Sigmoid colon (tissue), 7 donors: Measurements from ENCODE around the gene ZFP3. TPM values are rescaled to one million over a fixed set of nuclear protein-coding genes. Genes with fewer than 3 reads are reported as not detected.
"Not testable (repeated sequence)": the region's sequence is repeated elsewhere in the genome, so short reads cannot be mapped to it uniquely, and the experiment has no call there.

ENCODE experiments used
- DNase-seq: peaks from one replicate; pipeline ENCODE4 v3.0.0-alpha.2; 2019
- H3K27ac ChIP-seq, 4 donors: fragments of 200-600 bp; sonication (generic); one replicate each; pipeline ENCODE4 v1.5.1; 2016 to 2019; ENCODE audit warnings: mild to moderate bottlenecking in 1 of 4
- H3K27me3 ChIP-seq, 3 donors: fragments of 200-600 bp; sonication (generic); one replicate each; pipeline ENCODE4 v1.5.1; 2019; ENCODE audit warnings: mild to moderate bottlenecking in 1 of 3
- H3K36me3 ChIP-seq, 4 donors: fragments of 200-600 bp; sonication (generic); one replicate each; pipeline ENCODE4 v1.5.1; 2016 to 2019
- H3K4me1 ChIP-seq, 4 donors: fragments of 200-600 bp; sonication (generic); one replicate each; pipeline ENCODE4 v1.5.1; 2017 to 2019
- H3K4me3 ChIP-seq, 4 donors: fragments of 200-600 bp; sonication (generic); one replicate each; pipeline ENCODE4 v1.5.1; 2017 to 2019; ENCODE audit warnings: mild to moderate bottlenecking in 2 of 4, moderate library complexity in 1 of 4
- H3K9me3 ChIP-seq, 4 donors: fragments of 200-600 bp in 3 of 4; sonication (generic) in 3 of 4; one replicate each; pipeline versions ENCODE4 v1.5.1 to v1.6.1; 2013 to 2019
- CTCF ChIP-seq, 4 experiments: fragments of 450-650 bp in 3 of 4; fragments of 200-600 bp in 1 of 4; IDR thresholded peaks; one replicate each; pipeline ENCODE4 v1.5.1; 2016 to 2019; ENCODE audit warnings: antibody characterized with exemption in 4 of 4, mild to moderate bottlenecking in 3 of 4, moderate library complexity in 2 of 4
- EP300 ChIP-seq, 4 donors: sonication (generic); formaldehyde crosslinking; IDR thresholded peaks; one replicate each; pipeline ENCODE4 v1.6.1; 2017; ENCODE audit warnings: antibody characterized with exemption in 4 of 4
- POLR2A ChIP-seq, 2 donors: fragments of 450-650 bp; IDR thresholded peaks; one replicate each; pipeline ENCODE4 v1.6.1; 2016; ENCODE audit warnings: antibody characterized with exemption in 2 of 2, mild to moderate bottlenecking in 2 of 2, moderate library complexity in 2 of 2
- POLR2AphosphoS5 ChIP-seq, 4 donors: sonication (generic); formaldehyde crosslinking; IDR thresholded peaks; one replicate each; pipeline ENCODE4 v1.6.1; 2017; ENCODE audit warnings: antibody characterized with exemption in 4 of 4
- WGBS, 2 donors: extraction: QIAGEN DNeasy Blood & Tissue Kit; methylation state at CpG; one replicate each; pipeline ENCODE4 v1.1.7; 2013; 5-methylcytosine and 5-hydroxymethylcytosine counted together
- intact Hi-C: fragments of 100-400 bp; cut with DNase I; formaldehyde crosslinking; loops from one replicate; pipeline ENCODE4 v1.15.1; 2023
- polyA plus RNA-seq, 3 donors: library from polyadenylated mRNA; stranded (reverse); fragments of 200-250 nt; gene quantifications; one replicate each; pipeline ENCODE4 v1.2.3, GENCODE V29; 2013
- small RNA-seq, 3 donors: library from RNA; depleted of rRNA; stranded (forward); fragments of <200 nt; gene quantifications; one replicate each; pipeline ENCODE3, GENCODE V24; 2016
- total RNA-seq, 4 donors: library from RNA; depleted of rRNA; stranded (reverse); fragments of >200 nt; gene quantifications; one replicate each; pipeline ENCODE4 v1.1.0, GENCODE V29; 2016
- donor health status: healthy with polysubstance abuse.
- donor health status: Bipolar disorder and iron deficiency.
- donor health status: healthy.

ZFP3 gene
- total and polyA plus RNA-seq, 7 donors = 2.4 to 6.1 (median 4.3) TPM

GRCh38 chr17:5138616-5139457 is 60.6 kb downstream of the ZFP3 start:
- H3K36me3 ChIP-seq = no peaks in the 10 kb centered on the region
- H3K4me1 ChIP-seq = no peaks in the 10 kb centered on the region
- no peaks in the 10 kb centered on the region for H3K9me3 ChIP-seq
- 89% methylated on average over 24 of the region's 24 CpGs for WGBS, 2 donors
- no peak for DNase-seq
- no peak overlapping the region for H3K4me3 ChIP-seq
- TF ChIP-seq CTCF (IDR thresholded peaks at IDR 0.05) (no peak), POLR2AphosphoS5 (IDR thresholded peaks at IDR 0.05) (no peak), EP300 (IDR thresholded peaks at IDR 0.05) (no peak), POLR2A (IDR thresholded peaks at IDR 0.05) (no peak)
- no peaks in the 10 kb centered on the region for H3K27me3 ChIP-seq
- intact Hi-C loops = no loop called here
- H3K27ac ChIP-seq = no peak overlapping the region

GRCh38 chr17:5139458-5139732 is 61.1 kb downstream of the ZFP3 start:
- Histone ChIP-seq H3K27me3 (no peaks in the 10 kb centered on the region), H3K27ac (no peak overlapping the region), H3K36me3 (no peaks in the 10 kb centered on the region), H3K9me3 (no peaks in the 10 kb centered on the region), H3K4me3 (no peak overlapping the region), H3K4me1 (no peaks in the 10 kb centered on the region)
- no peak for DNase-seq
- intact Hi-C loops = no loop called here
- TF ChIP-seq EP300 (IDR thresholded peaks at IDR 0.05) = no peak
- TF ChIP-seq POLR2AphosphoS5 (IDR thresholded peaks at IDR 0.05) = no peak
- no peak for TF ChIP-seq POLR2A (IDR thresholded peaks at IDR 0.05)
- no peak for TF ChIP-seq CTCF (IDR thresholded peaks at IDR 0.05)
- WGBS, 2 donors = 89 to 96% methylated on average over 5 of the region's 5 CpGs

- H3K4me3 ChIP-seq, intact Hi-C loops, H3K27me3 ChIP-seq, H3K36me3 ChIP-seq, H3K4me1 ChIP-seq, H3K27ac ChIP-seq, DNase-seq, H3K9me3 ChIP-seq: not testable (repeated sequence)
- WGBS, 2 donors = 91 to 94% methylated on average over 15 of the region's 18 CpGs
These were observed 64.6 kb downstream of the ZFP3 start for GRCh38 chr17:5142877-5143276.

Small RNA genes lying within 50 kb of the gene (small RNA-seq; reads per million reads assigned to genes)
- gene AC012146.4 = 0 reads per million in 3 donors

Other genes starting within 250 kb of the ZFP3 start
- gene MINK1, start 245.1 kb upstream of the ZFP3 start, total RNA-seq = 10 to 100 TPM; 17.1 to 43.8 (median 21.0) TPM
- gene MINK1, start 245.1 kb upstream of the ZFP3 start, polyA plus RNA-seq = 100 to 1,000 TPM in 1 of 3 donors, 10 to 100 TPM in 2; 45.0 to 117 (median 63.8) TPM
- gene C17orf107, start 178.9 kb upstream of the ZFP3 start, total RNA-seq = 1 to 10 TPM in 1 of 4 donors, under 1 TPM in 3; 0.68 to 2.8 (median 0.85) TPM
- gene C17orf107, start 178.9 kb upstream of the ZFP3 start, polyA plus RNA-seq = 1 to 10 TPM in 1 of 3 donors, under 1 TPM in 2; under 0.01 to 1.7 (median 0.69) TPM
- gene CHRNE, start 175.4 kb upstream of the ZFP3 start, total RNA-seq = under 1 TPM in 3 of 4 donors, not detected in 1; 0.49 to 0.55 (median 0.54) TPM
- under 1 TPM in 2 of 3 donors, not detected in 1; 0.46 to 0.57 TPM for gene CHRNE, start 175.4 kb upstream of the ZFP3 start, polyA plus RNA-seq
- not detected for gene GP1BA, start 146.2 kb upstream of the ZFP3 start, total RNA-seq
- 1 to 10 TPM in 1 of 3 donors, not detected in 2; 1.1 TPM for gene GP1BA, start 146.2 kb upstream of the ZFP3 start, polyA plus RNA-seq
- 10 to 100 TPM; 41.0 to 60.3 (median 48.6) TPM for gene SLC25A11, start 138.4 kb upstream of the ZFP3 start, total RNA-seq
- gene SLC25A11, start 138.4 kb upstream of the ZFP3 start, polyA plus RNA-seq = 10 to 100 TPM; 57.7 to 82.8 (median 79.9) TPM
- 10 to 100 TPM; 51.2 to 71.2 (median 60.3) TPM for gene RNF167, start 138.2 kb upstream of the ZFP3 start, total RNA-seq
- gene RNF167, start 138.2 kb upstream of the ZFP3 start, polyA plus RNA-seq = 100 to 1,000 TPM in 1 of 3 donors, 10 to 100 TPM in 2; 45.0 to 120 (median 83.9) TPM
- gene PFN1, start 129.9 kb upstream of the ZFP3 start, total RNA-seq = 1,000 to 10,000 TPM in 1 of 4 donors, 100 to 1,000 TPM in 3; 690 to 1,141 (median 828) TPM
- 1,000 to 10,000 TPM in 1 of 3 donors, 100 to 1,000 TPM in 2; 853 to 1,404 (median 948) TPM for gene PFN1, start 129.9 kb upstream of the ZFP3 start, polyA plus RNA-seq
- gene ENO3, start 127.3 kb upstream of the ZFP3 start, total RNA-seq = 1 to 10 TPM; 2.5 to 9.1 (median 5.1) TPM
- gene ENO3, start 127.3 kb upstream of the ZFP3 start, polyA plus RNA-seq = 10 to 100 TPM in 1 of 3 donors, 1 to 10 TPM in 1, under 1 TPM in 1; 0.69 to 10.3 (median 5.4) TPM
- 10 to 100 TPM; 42.6 to 84.5 (median 72.3) TPM for gene SPAG7, start 110.7 kb upstream of the ZFP3 start, total RNA-seq
- 10 to 100 TPM; 67.8 to 79.3 (median 73.9) TPM for gene SPAG7, start 110.7 kb upstream of the ZFP3 start, polyA plus RNA-seq
- gene CAMTA2, start 90.8 kb upstream of the ZFP3 start, total RNA-seq = 10 to 100 TPM in 3 of 4 donors, 1 to 10 TPM in 1; 9.9 to 24.6 (median 21.7) TPM
- gene CAMTA2, start 90.8 kb upstream of the ZFP3 start, polyA plus RNA-seq = 10 to 100 TPM; 35.1 to 64.5 (median 42.0) TPM
- gene INCA1, start 80.9 kb upstream of the ZFP3 start, total RNA-seq = 1 to 10 TPM in 2 of 4 donors, under 1 TPM in 2; 0.36 to 3.0 (median 1.5) TPM
- 1 to 10 TPM; 2.2 to 3.6 (median 2.3) TPM for gene INCA1, start 80.9 kb upstream of the ZFP3 start, polyA plus RNA-seq
- 100 to 1,000 TPM in 1 of 4 donors, 10 to 100 TPM in 3; 46.4 to 101 (median 81.0) TPM for gene KIF1C, start 80.5 kb upstream of the ZFP3 start, total RNA-seq
- gene KIF1C, start 80.5 kb upstream of the ZFP3 start, polyA plus RNA-seq = 100 to 1,000 TPM in 2 of 3 donors, 10 to 100 TPM in 1; 83.3 to 164 (median 108) TPM
- not detected for gene SLC52A1, start 43.0 kb upstream of the ZFP3 start, total RNA-seq
- gene SLC52A1, start 43.0 kb upstream of the ZFP3 start, polyA plus RNA-seq = under 1 TPM in 2 of 3 donors, not detected in 1; 0.23 to 0.74 TPM
- 10 to 100 TPM in 3 of 4 donors, 1 to 10 TPM in 1; 5.7 to 15.3 (median 12.7) TPM for gene ZNF232, start 33.4 kb downstream of the ZFP3 start, total RNA-seq
- 1 to 10 TPM; 4.8 to 8.7 (median 6.0) TPM for gene ZNF232, start 33.4 kb downstream of the ZFP3 start, polyA plus RNA-seq
- gene USP6, start 37.6 kb downstream of the ZFP3 start, total RNA-seq = 1 to 10 TPM in 1 of 4 donors, not detected in 3; 2.5 TPM
- under 1 TPM in 1 of 3 donors, not detected in 2; 0.06 TPM for gene USP6, start 37.6 kb downstream of the ZFP3 start, polyA plus RNA-seq
- 10 to 100 TPM; 15.5 to 24.3 (median 16.9) TPM for gene ZNF594, start 113.4 kb downstream of the ZFP3 start, total RNA-seq
- 1 to 10 TPM in 1 of 3 donors, under 1 TPM in 1, not detected in 1; 0.23 to 3.8 TPM for gene ZNF594, start 113.4 kb downstream of the ZFP3 start, polyA plus RNA-seq
- gene SCIMP, start 156.4 kb downstream of the ZFP3 start, total RNA-seq = 10 to 100 TPM in 1 of 4 donors, 1 to 10 TPM in 3; 1.1 to 15.5 (median 3.8) TPM
- 10 to 100 TPM in 1 of 3 donors, 1 to 10 TPM in 1, under 1 TPM in 1; 0.60 to 11.1 (median 8.8) TPM for gene SCIMP, start 156.4 kb downstream of the ZFP3 start, polyA plus RNA-seq
- gene RABEP1, start 203.8 kb downstream of the ZFP3 start, total RNA-seq = 10 to 100 TPM; 39.8 to 52.9 (median 46.4) TPM
- 10 to 100 TPM; 12.7 to 19.0 (median 14.4) TPM for gene RABEP1, start 203.8 kb downstream of the ZFP3 start, polyA plus RNA-seq